Amygdala (tissue), 56 donors: Measurements from ENCODE around the gene CANT1.
"Not testable (repeated sequence)": the region's sequence is repeated elsewhere in the genome, so short reads cannot be mapped to it uniquely, and the experiment has no call there.

Experiments used
- DNase-seq, 56 donors: peaks; one replicate each; lab custom pipeline; 2025; lab: John Stamatoyannopoulos, UW

Gene CANT1

GRCh38 chr17:79028496-79029326 lies 19.1 kb upstream of the CANT1 start:
- no peak for DNase-seq

- DNase-seq: no peak
Observed at GRCh38 chr17:79027925-79028491, 18.4 kb upstream of the CANT1 start.

GRCh38 chr17:79027274-79027924 lies 17.8 kb upstream of the CANT1 start:
- DNase-seq: no peak

- no peak for DNase-seq
Observed at GRCh38 chr17:79026376-79027273, 17.1 kb upstream of the CANT1 start.

- DNase-seq: no peak
Observed at GRCh38 chr17:79024901-79025737, 15.6 kb upstream of the CANT1 start.

GRCh38 chr17:79023886-79024771 lies 14.6 kb upstream of the CANT1 start, which contains the start of gene C1QTNF1:
C1QTNF1 (plus strand) TSS chr17:79024169; CDS start chr17:79043969, 19,800 bp downstream.
- DNase-seq: peak in 1 of 56 donors; percentile 10

GRCh38 chr17:79023180-79023705 lies 13.7 kb upstream of the CANT1 start:
- no peak for DNase-seq

GRCh38 chr17:79022507-79022991 lies 13.0 kb upstream of the CANT1 start:
- no peak for DNase-seq

- not testable (repeated sequence) for DNase-seq
Observed at GRCh38 chr17:79021929-79022328, 12.4 kb upstream of the CANT1 start.

- no peak for DNase-seq
Observed at GRCh38 chr17:79020631-79021301, 11.2 kb upstream of the CANT1 start.

GRCh38 chr17:79019632-79020584 lies 10.3 kb upstream of the CANT1 start:
- DNase-seq: peak in 5 of 56 donors; percentile 5 to 62 (median 47)

GRCh38 chr17:79019261-79019631 lies 9.7 kb upstream of the CANT1 start:
- DNase-seq: no peak

- DNase-seq: no peak
Observed at GRCh38 chr17:79018370-79018695, 8.8 kb upstream of the CANT1 start.

- DNase-seq: no peak
Observed at GRCh38 chr17:79017546-79018369, 8.2 kb upstream of the CANT1 start.

- no peak for DNase-seq
Observed at GRCh38 chr17:79014158-79014758, 4.7 kb upstream of the CANT1 start.
